ENCODE results near the gene TEX35.

TEX35 gene

GRCh38 chr1:178512566-178513277, at the start of gene TEX35:
Gene TEX35 (plus strand): TSS chr1:178513109. CDS start chr1:178513189, 80 bp downstream.
- TF ChIP-seq, protein P1, sequence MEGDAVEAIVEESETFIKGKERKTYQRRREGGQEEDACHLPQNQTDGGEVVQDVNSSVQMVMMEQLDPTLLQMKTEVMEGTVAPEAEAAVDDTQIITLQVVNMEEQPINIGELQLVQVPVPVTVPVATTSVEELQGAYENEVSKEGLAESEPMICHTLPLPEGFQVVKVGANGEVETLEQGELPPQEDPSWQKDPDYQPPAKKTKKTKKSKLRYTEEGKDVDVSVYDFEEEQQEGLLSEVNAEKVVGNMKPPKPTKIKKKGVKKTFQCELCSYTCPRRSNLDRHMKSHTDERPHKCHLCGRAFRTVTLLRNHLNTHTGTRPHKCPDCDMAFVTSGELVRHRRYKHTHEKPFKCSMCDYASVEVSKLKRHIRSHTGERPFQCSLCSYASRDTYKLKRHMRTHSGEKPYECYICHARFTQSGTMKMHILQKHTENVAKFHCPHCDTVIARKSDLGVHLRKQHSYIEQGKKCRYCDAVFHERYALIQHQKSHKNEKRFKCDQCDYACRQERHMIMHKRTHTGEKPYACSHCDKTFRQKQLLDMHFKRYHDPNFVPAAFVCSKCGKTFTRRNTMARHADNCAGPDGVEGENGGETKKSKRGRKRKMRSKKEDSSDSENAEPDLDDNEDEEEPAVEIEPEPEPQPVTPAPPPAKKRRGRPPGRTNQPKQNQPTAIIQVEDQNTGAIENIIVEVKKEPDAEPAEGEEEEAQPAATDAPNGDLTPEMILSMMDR (IDR thresholded peaks at IDR 0.05; ENCODE audit: low read depth, low read length) = no peak
- no peak for DNase-seq (ENCODE audit: low read depth in 2 of 2)
- H3K4me3 ChIP-seq (replicated peaks in 1 of 2; ENCODE audit: low read depth in 2 of 2, low read length in 2 of 2) = no peak within 1 kb of the TSS

- TF ChIP-seq, protein P1 (IDR thresholded peaks at IDR 0.05; ENCODE audit: low read depth, low read length) = no peak
- no peak for DNase-seq (ENCODE audit: low read depth in 2 of 2)
These were observed 48.8 kb upstream of the TEX35 start for GRCh38 chr1:178464141-178464540.

GRCh38 chr1:178464566-178464965, 48.3 kb upstream of the TEX35 start:
- no peak overlapping the region for H3K4me3 ChIP-seq (replicated peaks in 1 of 2; ENCODE audit: low read depth in 2 of 2, low read length in 2 of 2)
- no peak for DNase-seq (ENCODE audit: low read depth in 2 of 2)
- TF ChIP-seq, protein P1 (IDR thresholded peaks at IDR 0.05; ENCODE audit: low read depth, low read length) = no peak

More at GRCh38 chr1:178464141-178464540, 48.8 kb upstream of the TEX35 start:
- no peak overlapping the region for H3K4me3 ChIP-seq (replicated peaks in 1 of 2; ENCODE audit: low read depth in 2 of 2, low read length in 2 of 2)

DNA sequence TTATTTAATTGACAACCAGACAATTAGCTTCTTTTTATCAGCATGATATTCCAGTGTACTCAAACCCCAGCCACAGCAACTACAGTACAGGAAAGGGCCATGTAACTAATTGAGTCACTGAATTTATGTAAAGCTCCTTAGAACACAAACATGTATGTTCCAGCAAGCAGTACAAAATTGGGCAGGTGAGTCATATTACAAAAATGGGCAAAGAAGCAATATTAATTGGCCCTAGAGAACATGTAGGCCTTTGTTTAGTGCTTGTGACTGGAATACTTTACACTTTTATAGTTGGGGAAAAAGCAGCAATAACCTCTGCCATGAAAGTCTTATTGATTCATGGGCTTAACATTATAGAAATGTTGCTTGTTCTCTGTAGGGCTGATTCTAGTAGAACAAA, 47.9 kb upstream of the TEX35 start:
- peak; percentile 38 to 80 for DNase-seq (ENCODE audit: low read depth in 2 of 2)
- TF ChIP-seq, protein P1 (IDR thresholded peaks at IDR 0.05; ENCODE audit: low read depth, low read length) = no peak
- no peak overlapping the region for H3K4me3 ChIP-seq (replicated peaks in 1 of 2; ENCODE audit: low read depth in 2 of 2, low read length in 2 of 2)

GRCh38 chr1:178467837-178468236, 45.1 kb upstream of the TEX35 start:
- H3K4me3 ChIP-seq (replicated peaks in 1 of 2; ENCODE audit: low read depth in 2 of 2, low read length in 2 of 2) = no peak overlapping the region
- DNase-seq (ENCODE audit: low read depth in 2 of 2) = no peak
- TF ChIP-seq, protein P1 (IDR thresholded peaks at IDR 0.05; ENCODE audit: low read depth, low read length) = no peak

GRCh38 chr1:178470411-178470960, 42.4 kb upstream of the TEX35 start:
- TF ChIP-seq, protein P1 (IDR thresholded peaks at IDR 0.05; ENCODE audit: low read depth, low read length) = no peak
- no peak overlapping the region for H3K4me3 ChIP-seq (replicated peaks in 1 of 2; ENCODE audit: low read depth in 2 of 2, low read length in 2 of 2)
- no peak for DNase-seq (ENCODE audit: low read depth in 2 of 2)

All from cardiac fibroblast (primary cell).